Stimulated activated CD8-positive, alpha-beta memory T cell treated with anti-CD3 and anti-CD28 coated beads, Interleukin-15, amount 100 ng/mL, for 4 hours (primary cell): ENCODE measurements around the gene SREK1.
"Not testable (repeated sequence)": the region's sequence is repeated elsewhere in the genome, so short reads cannot be mapped to it uniquely, and the experiment has no call there.

Experiments used
- DNase-seq, 2 donors: peaks; one replicate each; pipeline ENCODE4 v3.0.0-alpha.2; 2020; ENCODE audit warnings: low read depth in 2 of 2

The SREK1 gene

DNA sequence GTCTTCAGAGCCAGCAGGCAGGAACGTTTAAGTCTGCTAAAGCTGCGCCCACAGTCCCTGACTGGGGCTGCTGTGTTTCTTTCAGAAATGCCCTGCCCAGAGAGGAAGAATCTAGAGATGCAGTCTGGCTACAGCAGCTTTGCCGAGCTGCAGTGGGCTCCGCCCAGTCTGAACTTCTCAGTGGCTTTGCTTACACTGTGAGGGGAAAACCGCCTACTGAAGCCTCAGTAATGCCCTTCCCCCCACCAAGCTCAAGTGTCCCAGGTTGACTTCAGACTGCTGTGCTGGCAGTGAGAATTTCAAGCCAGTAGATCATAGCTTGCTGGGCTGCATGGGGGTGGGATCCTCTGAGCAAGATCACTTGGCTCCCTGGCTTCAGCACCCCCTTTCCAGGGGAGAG is 78.4 kb downstream of the SREK1 start:
- no peak for DNase-seq

DNA sequence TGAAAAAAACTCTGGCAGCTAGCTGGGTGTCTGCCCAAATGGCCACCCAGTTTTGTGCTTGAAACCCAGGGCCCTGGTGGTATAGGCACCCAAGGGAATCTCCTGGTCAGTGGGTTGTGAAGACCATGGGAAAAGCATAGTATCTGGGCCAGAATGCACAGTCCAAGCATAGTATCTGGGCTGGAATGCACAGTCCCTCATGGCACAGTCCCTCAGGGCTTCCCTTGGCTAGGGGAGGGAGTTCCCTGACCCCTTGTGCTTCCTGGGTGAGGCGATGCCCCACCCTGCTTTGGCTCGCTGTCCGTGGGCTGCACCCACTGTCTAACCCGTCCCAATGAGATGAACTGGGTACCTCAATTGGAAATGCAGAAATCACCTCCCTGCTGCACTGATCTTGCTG is 78.8 kb downstream of the SREK1 start:
- DNase-seq = not testable (repeated sequence)

DNA sequence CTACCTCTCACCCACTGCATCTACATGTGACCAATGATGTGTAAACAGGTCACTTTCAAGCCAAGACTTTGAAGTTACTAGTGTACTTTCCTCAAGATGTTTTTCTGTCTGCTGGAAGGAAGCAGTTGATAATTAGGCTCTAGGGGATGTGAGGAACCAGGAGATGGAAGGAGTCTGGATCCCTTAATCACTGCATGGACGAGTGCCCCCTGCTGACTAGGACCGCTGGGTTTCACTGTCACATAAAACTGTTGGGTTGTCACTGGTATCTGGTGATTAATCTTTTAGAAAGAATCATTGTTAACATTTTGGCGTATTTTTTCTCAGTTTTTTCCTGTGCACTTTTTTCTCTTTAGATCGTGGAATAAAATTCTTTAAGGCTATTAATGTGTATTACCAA is 79.5 kb downstream of the SREK1 start:
- no peak for DNase-seq

DNA sequence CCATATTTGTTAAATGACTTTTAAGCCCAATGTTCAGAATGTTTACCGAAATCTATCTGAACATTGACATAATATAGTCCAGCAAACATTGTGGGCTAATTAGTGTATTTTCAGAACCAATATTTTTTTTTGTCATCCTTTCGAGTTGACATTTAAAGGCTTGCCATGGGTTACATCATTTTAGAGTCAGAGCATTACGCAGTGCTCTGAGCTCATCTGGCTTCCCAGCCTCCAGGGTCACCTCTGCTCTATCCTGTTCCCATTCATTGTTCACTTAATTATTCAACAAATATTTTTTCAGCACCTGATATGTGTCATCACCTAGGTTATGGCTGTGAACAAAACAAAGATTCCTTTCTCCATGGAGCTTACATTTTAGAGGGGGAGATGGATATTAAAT is 80.2 kb downstream of the SREK1 start:
- no peak for DNase-seq

DNA sequence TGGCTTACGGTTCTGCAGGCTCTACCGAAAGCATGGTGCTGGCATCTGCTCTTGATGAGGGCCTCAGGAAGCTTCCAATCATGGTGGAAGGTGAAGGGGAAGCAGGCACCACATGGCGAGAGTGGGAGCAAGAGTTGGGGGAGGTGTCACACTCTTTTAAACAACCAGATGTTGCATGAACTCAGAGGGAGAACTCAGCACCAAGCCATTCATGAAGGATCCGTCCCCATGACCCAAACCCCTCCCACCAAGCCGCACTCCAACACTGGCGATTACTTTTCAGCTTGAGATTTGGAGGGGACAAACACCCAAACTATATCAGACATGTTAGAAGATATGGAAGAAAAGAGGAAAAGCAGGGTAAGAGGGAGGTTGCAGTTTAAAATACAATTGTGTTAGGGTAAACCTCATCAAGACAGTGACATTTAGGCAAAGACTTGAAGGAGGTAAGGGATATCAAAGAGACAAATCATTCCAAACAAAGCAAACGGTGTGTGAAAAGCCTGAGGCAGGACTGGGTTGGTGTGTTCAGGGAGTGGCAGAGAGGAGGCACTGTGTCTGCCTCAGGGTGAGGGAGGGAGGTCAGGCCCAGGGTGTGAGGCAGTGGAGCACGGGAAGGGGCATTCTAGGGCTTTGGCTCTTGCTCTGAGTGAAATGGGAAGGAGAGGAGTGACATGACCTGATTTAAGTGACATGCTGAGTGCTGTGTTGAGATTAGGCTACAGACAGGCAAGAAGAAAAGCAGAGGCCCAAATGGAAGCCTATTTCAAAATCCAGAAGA is 80.9 kb downstream of the SREK1 start:
- no peak for DNase-seq

DNA sequence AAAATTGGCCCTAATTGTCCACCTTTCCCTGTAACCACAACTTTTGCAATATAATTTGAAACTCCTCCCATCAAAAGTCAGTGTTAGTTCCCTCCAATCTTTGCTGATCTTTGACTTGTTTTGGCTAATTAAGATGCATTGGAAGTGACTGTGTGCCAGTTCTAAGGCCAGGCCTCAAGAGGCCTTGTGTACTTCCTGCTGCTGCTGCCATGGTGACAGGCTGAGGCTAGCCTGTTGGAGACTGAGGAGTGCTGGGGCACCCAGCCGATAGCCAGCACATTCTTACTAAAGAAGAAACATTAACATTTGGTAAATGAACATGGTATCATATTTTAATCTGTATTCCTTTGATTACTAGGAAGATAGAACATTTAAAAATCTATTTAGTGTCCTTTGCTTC is 86.5 kb downstream of the SREK1 start:
- DNase-seq = no peak

DNA sequence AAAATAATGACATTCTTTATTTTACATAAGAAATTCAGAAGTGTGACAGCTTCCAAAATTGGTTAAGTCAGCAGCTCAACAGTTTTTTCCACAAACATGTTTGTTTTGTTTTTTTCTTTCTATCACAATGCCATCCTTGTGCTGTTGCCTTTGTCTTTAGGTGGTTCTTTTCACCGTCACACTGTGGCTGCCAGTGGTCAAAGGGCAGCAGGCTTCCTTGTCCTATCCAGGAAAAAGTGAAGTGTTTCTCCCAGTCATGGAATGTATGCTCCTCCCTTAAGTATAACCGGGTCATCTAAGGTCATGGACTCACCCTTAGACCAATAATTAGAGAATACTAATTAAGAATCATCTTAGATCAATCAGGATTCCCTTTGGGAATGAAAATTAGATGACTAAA is 87.4 kb downstream of the SREK1 start:
- DNase-seq = no peak

DNA sequence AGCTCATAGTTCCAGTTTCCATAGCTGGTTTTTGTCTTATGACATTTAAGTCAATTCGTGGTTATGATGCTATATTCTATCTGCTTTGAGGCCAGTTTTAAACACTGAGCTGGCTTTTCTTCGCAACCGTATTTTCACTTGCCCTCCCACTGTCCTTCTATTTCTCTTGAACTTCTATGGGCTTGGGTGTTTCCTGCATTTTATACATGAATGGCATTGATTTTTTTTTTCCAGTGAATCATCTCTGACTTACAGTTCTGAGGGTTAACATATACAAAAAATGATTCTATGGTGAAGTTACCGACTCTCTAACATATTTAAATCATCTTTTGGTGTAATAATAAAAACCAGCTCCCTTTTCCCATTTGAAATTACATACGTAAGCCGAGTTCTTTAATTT is 88.2 kb downstream of the SREK1 start:
- no peak for DNase-seq

DNA sequence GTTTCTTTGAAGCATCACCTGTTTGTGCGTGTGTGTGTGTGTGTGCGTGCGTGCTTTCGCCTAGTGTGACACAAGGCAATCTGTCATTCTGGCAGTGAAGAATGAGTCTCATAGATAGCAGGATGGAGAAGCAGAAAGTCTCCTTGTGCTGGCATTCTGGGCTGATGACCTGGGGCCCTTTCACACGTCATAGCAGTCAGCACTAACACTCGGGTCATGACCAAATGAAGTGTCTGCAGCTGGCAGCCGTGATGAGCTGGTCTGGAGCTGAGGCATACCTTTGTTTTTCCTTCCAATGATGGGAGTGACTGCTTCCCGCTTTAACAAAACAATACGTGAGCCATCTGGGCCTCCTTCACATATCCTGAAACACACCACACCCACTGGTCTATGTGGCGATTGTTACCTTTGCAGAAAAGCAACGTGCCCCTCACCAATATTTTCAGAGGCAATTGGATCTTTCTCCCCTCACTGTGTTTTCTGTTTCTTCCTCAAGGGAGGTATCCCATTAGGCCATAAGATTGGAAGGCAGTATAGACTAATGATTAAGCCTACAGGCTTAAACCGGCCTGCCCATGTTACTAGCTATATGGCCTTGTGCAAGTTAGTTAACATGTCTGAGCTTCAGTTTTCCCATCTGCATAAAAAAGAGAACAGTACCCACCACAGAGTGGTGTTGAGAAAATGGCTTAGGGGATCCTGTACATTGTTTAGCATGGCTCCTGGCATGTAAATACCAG is 88.8 kb downstream of the SREK1 start:
- DNase-seq = no peak
